Measurements from ENCODE around the gene NRXN3.

Gene NRXN3

GRCh38 chr14:79614448-79614847 is 1444.3 kb downstream of the NRXN3 start:
- no peak for DNase-seq

- no peak for DNase-seq
Observed at GRCh38 chr14:79627058-79627457, 1456.9 kb downstream of the NRXN3 start.

- DNase-seq = no peak
Observed at GRCh38 chr14:79629411-79630287, 1459.5 kb downstream of the NRXN3 start.

- no peak for DNase-seq
Observed at GRCh38 chr14:79630288-79630960, 1460.3 kb downstream of the NRXN3 start.

- DNase-seq = no peak
Observed at GRCh38 chr14:79631276-79631675, 1461.1 kb downstream of the NRXN3 start.

GRCh38 chr14:79638672-79639266 is 1468.6 kb downstream of the NRXN3 start:
- DNase-seq = no peak

- DNase-seq = no peak
Observed at GRCh38 chr14:79639613-79640012, 1469.4 kb downstream of the NRXN3 start.

- no peak for DNase-seq
Observed at GRCh38 chr14:79641371-79641770, 1471.2 kb downstream of the NRXN3 start.

- DNase-seq = no peak
Observed at GRCh38 chr14:79643132-79643531, 1473.0 kb downstream of the NRXN3 start.

GRCh38 chr14:79645753-79646362 is 1475.7 kb downstream of the NRXN3 start:
- no peak for DNase-seq

- DNase-seq = no peak
Observed at GRCh38 chr14:79649856-79650255, 1479.7 kb downstream of the NRXN3 start.

GRCh38 chr14:79652513-79653307 is 1482.5 kb downstream of the NRXN3 start:
- no peak for DNase-seq

- no peak for DNase-seq
Observed at GRCh38 chr14:79656056-79656455, 1485.9 kb downstream of the NRXN3 start.

GRCh38 chr14:79656496-79656895 is 1486.3 kb downstream of the NRXN3 start:
- no peak for DNase-seq

GRCh38 chr14:79658221-79658620 is 1488.0 kb downstream of the NRXN3 start:
- no peak for DNase-seq

- no peak for DNase-seq
Observed at GRCh38 chr14:79658769-79659168, 1488.6 kb downstream of the NRXN3 start.

- DNase-seq = no peak
Observed at GRCh38 chr14:79660053-79660939, 1490.1 kb downstream of the NRXN3 start.

GRCh38 chr14:79661752-79662151 is 1491.6 kb downstream of the NRXN3 start:
- DNase-seq = no peak

GRCh38 chr14:79663453-79663852 is 1493.3 kb downstream of the NRXN3 start:
- DNase-seq = no peak

GRCh38 chr14:79665556-79665955 is 1495.4 kb downstream of the NRXN3 start:
- no peak for DNase-seq

- DNase-seq = no peak
Observed at GRCh38 chr14:79668951-79669350, 1498.8 kb downstream of the NRXN3 start.

- no peak for DNase-seq
Observed at GRCh38 chr14:79670811-79671210, 1500.6 kb downstream of the NRXN3 start.
